Fibroblast of skin of abdomen (primary cell): ENCODE results near the gene ATRNL1.
A peak's percentile ranks its signal among the peaks of the same experiment; 100 is the strongest.
"Not testable (repeated sequence)": the region's sequence is repeated elsewhere in the genome, so short reads cannot be mapped to it uniquely, and the experiment has no call there.

ENCODE experiments used
- DNase-seq: peaks from one replicate; pipeline ENCODE4 v3.0.0-alpha.2; 2013

ATRNL1 gene

GRCh38 chr10:115222039-115222438, 128.9 kb downstream of the ATRNL1 start:
- no peak for DNase-seq

DNA sequence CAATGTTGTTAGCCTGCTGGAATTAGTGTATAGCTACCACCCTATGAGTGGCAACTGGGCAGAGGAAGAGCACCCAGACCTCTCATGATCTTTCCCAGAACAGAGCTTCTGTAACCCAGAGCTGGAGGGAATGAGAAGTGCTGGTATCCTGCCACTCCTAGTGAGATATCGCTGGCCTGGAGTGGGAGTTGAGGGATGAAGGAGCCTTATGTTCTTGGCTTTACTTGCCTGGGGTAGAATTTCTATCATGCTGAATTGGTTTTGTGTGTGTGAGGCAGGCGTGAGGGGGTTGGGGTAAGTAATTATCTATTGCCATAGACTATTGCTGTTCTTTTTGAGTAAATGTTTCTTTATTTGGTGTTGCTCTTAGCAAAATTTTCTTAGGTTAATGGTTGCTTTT, 146.6 kb downstream of the ATRNL1 start:
- no peak for DNase-seq

DNA sequence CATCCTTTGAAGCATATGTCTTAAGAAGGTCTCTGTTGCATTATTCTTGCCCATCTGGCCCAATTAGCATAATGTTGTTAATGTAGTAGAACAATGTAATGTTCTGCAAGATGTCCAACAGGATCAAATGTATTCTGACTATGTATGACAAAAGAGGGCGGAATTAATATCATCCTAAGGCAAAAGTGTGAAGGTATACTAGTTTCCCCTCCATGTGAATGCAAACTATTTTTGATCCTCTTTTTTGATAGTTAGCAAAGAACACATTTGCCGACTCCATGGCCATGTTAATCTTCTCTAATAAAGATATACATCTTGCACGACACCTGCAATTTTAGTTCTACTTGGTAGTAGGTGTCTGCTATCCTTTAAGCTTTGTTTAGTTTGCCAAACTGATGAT, 157.6 kb downstream of the ATRNL1 start:
- no peak for DNase-seq

- not testable (repeated sequence) for DNase-seq
Measured at GRCh38 chr10:115253765-115254164, 160.6 kb downstream of the ATRNL1 start.

DNA sequence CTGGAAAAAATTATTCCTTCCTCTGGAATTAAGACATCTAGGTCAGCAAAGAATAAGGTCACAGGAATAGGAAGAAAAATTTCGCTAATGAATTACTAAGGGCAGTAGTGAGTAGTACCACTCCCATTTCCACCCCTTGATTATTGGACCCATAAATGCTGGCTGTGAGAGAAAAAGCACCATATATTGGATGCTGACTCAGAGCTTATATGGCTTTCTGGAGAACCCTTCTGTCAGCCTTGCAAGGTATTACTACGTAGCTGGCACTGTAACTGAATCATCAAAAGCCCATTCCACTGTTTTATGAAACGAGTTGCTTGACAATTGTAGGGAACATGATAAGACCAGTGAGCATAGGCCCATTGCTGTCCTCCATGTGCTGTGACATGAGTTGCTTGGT, 179.3 kb downstream of the ATRNL1 start:
- no peak for DNase-seq

DNA sequence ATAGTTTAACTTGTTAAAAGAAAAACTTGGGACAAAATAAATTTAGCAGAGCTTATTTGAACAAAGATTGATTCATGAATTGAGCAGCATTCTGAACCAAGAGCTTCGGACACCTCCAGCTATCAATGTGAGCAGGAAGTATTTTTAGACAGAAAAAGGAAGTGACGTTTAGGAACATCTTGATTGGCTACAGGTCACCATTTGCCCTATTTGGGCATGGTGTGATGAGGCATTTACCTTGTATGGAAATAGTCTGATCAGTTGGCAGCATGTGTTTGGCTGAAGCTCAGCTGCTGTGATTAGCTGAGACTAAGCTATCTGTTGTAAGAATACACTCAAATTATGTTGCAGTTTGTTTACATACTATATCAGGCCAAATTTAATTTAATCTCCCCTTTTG, 185.1 kb downstream of the ATRNL1 start:
- DNase-seq = no peak

- no peak for DNase-seq
Measured at GRCh38 chr10:115295213-115295805, 202.1 kb downstream of the ATRNL1 start.

DNA sequence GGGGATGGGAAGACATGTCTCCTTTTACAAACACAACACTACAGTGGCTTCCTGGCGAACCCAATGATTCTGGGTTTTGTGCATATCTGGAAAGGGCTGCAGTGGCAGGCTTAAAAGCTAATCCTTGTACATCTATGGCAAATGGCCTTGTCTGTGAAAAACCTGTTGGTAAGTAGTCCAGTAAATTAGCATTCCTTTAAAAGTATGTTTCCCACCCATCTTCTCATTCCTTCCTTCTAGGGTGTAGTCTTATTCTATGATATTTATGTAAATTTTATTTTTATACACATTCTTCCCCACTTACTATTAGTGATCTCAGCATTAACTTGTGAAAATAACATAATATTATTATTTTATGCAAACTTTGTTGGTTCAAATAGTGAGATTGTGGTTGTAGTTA, 206.9 kb downstream of the ATRNL1 start:
- DNase-seq = no peak

DNA sequence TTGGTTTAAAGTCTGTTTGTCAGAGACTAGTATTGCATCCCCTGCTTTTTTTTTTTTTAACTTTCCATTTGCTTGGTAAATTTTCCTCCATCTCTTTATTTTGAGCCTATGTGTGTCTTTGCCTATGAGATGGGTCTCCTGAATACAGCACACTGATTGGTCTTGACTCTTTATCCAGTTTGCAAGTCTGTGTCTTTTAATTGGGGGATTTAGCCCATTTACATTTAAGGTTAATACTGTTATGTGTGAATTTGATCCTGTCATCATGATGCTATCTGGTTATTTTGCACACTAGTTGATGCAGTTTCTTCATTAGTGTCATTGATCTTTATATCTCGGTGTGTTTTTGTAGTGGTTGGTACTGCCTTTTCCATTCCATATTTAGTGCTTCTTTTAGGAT, 226.5 kb downstream of the ATRNL1 start:
- not testable (repeated sequence) for DNase-seq

DNA sequence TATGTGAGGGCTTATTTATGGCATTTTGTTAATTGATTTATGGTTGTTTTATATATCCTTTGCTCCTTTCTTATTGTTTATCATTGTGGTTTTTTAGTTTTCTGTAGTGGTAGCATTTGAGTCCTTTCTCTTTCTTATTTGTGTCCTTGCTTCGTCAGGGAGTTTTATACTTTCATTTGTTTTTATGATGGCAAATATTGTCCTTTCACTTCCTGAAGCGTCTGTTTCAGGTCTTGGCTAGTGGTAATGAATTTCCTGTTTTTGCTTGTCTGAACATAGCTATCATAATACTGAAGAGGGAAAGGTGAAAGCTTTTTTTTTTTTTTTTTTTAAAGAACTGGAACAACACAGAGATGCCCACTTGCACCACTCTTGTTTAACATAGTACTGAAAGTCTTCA, 228.2 kb downstream of the ATRNL1 start:
- DNase-seq = no peak

GRCh38 chr10:115328331-115328730, 235.2 kb downstream of the ATRNL1 start:
- DNase-seq = no peak

GRCh38 chr10:115335366-115335765, 242.2 kb downstream of the ATRNL1 start:
- DNase-seq = peak; percentile 50

DNA sequence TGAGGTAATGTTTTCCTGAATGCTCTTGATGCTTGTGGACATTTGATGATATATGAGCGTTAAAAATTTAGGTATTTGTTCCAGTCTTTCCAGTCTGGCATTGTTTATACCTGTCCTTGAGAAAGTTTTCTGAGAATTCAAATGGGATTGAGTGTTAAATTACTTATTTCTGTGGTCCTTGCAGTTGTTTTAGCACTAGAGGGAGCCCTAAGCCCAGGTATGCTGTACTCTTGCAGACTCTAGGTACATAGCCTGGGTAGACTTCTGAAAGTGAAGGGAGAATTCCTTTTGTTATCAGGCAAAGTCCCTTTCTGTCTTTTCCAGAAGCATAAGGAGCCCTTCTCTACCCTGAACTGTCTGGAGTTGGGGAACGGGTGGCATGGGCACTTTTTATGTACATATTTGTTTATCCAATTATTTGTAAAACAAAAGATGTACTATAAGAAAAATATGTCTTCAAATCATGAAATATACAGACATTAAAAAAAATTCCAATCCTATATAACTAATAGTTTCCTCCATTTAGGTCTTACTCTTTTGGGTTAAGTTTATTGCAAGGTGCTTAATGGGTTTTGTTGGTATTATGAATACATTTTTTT, 262.1 kb downstream of the ATRNL1 start:
- peak; percentile 71 for DNase-seq

DNA sequence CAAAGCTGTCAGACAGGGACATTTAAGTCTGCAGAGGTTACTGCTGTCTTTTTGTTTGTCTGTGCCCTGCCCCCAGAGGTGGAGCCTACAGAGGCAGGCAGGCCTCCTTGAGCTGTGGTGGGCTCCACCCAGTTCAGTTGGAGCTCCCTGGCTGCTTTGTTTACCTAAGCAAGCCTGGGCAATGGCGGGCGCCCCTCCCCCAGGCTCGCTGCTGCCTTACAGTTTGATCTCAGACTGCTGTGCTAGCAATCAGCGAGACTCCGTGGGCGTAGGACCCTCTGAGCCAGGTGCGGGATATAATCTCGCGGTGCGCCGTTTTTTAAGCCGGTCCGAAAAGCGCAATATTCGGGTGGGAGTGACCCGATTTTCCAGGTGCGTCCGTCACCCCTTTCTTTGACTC, 274.8 kb downstream of the ATRNL1 start:
- not testable (repeated sequence) for DNase-seq

DNA sequence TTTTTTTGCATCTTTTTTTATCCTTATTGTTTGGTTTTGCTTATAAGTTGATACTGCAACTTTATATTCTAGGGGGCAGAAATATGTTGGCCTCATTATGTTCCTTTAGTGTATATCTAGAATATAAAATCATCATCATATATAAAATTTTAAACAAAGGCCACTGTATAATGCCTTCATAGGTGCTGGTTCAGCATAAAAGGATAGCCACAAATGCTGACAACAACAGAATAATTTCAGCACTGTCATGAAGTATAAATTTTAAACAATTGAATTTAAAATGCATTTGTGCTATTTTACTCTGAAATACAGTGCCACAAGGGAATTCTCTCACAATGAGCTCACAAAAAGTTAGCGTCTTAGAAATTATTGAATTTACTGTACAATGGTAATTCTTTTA, 285.9 kb downstream of the ATRNL1 start:
- DNase-seq = no peak

DNA sequence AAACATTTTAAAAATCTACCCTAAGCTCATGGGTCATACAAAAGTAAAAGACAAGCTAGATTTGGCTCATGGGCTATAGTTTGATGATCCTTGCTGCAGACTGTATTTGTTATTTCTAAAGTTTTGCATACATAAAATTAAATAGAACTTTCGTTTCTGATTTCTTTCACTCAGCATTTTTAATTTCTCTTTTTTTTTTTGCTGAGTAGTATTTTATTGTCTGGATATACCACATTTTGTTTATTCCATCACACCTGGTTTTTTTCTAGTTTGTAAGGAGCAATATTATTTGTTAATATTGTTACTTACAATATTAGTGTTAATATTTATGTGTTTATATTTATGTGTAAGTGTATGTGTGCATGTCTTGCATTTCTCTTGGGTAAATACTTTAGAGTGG, 291.5 kb downstream of the ATRNL1 start:
- no peak for DNase-seq

DNA sequence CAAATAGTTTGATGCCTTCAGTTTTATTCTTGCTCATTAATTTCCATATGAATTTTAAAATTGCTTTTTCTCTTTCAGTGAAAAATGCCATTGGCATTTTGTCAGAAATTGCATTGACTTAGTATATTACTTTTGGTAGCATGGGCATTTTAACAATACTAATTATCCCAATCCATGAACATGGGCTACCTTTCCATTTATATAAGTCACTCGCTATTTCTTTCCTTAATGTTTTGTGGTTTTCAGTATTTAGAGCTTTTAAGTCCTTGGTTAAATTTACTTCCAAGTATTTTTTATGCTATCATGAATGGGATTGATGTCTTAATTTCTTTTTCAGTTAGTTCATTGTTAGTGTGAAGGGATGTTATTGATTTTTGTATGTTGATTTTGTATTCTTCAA, 297.4 kb downstream of the ATRNL1 start:
- DNase-seq = no peak

DNA sequence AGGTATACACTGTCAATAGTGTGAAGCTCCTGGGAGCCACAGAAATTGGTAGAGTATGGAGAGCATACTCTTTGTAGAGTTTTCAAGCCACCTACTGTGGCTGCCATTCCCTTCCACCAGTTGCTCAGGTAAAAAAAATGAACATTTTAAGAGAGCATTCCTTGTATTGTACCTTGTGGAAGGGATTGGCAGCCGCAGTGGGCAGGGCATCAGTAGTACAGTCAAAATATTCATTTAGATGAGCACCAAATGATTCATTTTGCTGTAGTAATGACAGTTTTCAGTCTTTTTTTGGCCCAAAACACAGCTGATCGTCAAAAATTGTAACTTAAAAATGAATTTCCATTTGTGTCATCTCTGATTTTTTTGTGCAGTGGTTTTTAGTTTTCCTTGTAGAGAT, 304.9 kb downstream of the ATRNL1 start:
- DNase-seq = no peak

DNA sequence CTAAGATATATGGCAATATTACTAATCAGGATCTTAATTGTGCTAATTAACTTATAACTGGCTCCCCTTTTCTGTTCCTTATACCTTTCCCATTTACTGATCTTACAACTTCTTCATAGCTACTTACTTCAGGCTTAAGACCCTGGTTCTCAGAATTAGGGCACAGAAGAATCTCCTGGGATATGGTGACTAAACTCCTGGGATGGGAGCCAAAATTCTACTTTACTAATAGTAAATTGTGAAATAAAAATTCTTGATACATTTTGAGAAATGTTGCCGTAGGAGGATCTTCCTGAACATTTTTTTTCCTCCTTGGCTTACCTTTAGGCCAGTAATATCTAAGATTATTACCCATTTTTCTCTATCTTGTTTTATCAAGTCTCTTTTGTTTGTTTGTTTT, 309.5 kb downstream of the ATRNL1 start:
- DNase-seq = peak; percentile 64

- DNase-seq = not testable (repeated sequence)
Measured at GRCh38 chr10:115405838-115406237, 312.7 kb downstream of the ATRNL1 start.

- DNase-seq = no peak
Measured at GRCh38 chr10:115409347-115409746, 316.2 kb downstream of the ATRNL1 start.

- DNase-seq = peak; percentile 58
Measured at GRCh38 chr10:115417585-115418265, 324.6 kb downstream of the ATRNL1 start.

- no peak for DNase-seq
Measured at GRCh38 chr10:115422624-115423023, 329.5 kb downstream of the ATRNL1 start.

DNA sequence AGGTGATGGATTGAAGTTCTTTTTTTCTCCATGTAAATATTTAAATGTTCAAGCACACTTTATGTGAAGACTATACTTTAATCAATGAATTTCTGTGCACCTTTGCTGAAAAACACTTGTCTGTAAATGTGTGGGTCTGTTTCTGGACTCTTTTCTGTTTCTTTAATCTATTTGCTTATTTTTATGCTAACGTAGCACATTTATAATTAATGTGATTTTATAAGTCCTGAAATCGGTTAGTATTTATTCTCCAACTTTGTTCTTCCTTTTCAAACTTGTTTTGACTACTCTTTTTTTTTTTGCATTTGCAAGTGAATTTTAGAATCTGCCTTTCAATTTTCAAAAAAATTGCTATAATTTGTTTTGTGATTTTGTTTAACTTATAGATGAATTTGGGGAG, 334.4 kb downstream of the ATRNL1 start:
- no peak for DNase-seq
